GM12892 (cell line): Measurements from ENCODE around the gene CEACAM8.

ENCODE experiments used
- POLR2A ChIP-seq: IDR thresholded peaks from 2 replicates; pipeline ENCODE4 v1.6.1; 2011; ENCODE audit warnings: low read depth, low read length, control low read depth
- POLR2AphosphoS5 ChIP-seq: IDR thresholded peaks from 2 replicates; pipeline ENCODE4 v1.6.1; 2011; ENCODE audit warnings: low read depth, low read length, control low read depth
- TAF1 ChIP-seq: IDR thresholded peaks from 2 replicates; pipeline ENCODE4 v1.6.1; 2011; ENCODE audit warnings: low read depth, mild to moderate bottlenecking, control low read depth, low read length, borderline replicate concordance

DNA sequence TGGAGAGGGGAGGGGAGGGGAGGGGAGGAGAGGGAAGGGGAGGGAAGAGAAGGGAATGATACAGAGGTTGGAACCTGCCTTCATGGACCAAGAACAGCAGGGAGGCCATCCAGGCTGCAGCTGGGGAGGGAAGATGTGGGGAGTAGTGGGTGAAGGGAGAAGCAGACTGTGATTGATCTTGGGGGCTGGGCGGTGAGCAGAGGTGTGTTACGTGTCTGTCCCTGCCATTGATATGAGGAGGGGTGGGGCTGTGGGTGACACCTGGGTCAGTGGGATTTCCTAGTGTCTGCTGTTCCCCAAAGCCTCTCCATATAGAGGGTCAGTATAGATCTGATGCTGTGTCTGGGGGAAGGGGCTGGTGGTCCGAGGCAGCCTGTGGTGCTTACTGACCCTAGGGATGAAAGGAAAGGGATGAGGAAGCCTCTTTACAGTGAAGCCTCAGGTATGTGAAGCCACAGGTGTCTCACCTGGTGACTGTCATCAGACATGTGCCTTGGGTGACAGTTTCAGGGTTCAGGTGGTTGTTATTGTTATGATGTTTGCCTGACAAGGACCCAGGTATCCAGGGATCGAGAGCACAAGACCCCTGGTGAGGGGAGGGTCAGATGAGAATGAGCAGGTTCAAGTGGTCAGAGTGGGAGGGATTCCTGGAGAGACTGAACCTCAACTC lies 47.8 kb downstream of the CEACAM8 start:
- no peak for TF ChIP-seq POLR2A
- no peak for TF ChIP-seq POLR2AphosphoS5
- TF ChIP-seq TAF1, result no peak
